22Rv1 (cell line): Measurements from ENCODE around the gene HCN3.

Experiments
- H3K27ac ChIP-seq: fragments of 450-650 bp; 2 replicates; pipeline ENCODE4 v1.5.1; 2017
- CTCF ChIP-seq: fragments of 450-650 bp; IDR thresholded peaks from 2 replicates; pipeline ENCODE4 v1.5.1; 2017; ENCODE audit warnings: mild to moderate bottlenecking
- ZFX ChIP-seq: fragments of 450-650 bp; IDR thresholded peaks from 2 replicates; pipeline ENCODE4 v1.6.1; 2017; ENCODE audit warnings: antibody characterized with exemption, borderline replicate concordance

Gene HCN3

GRCh38 chr1:155321639-155322503, 44.6 kb downstream of the HCN3 start:
- peak overlapping the region; percentile 99 for H3K27ac ChIP-seq

GRCh38 chr1:155322571-155322952, 45.3 kb downstream of the HCN3 start:
- TF ChIP-seq CTCF (no peak), ZFX (no peak)
- peak overlapping the region; percentile 99 for H3K27ac ChIP-seq

More at GRCh38 chr1:155321639-155322503, 44.6 kb downstream of the HCN3 start:
- no peak for TF ChIP-seq CTCF
- no peak for TF ChIP-seq ZFX

GRCh38 chr1:155322953-155323728, 45.9 kb downstream of the HCN3 start:
- TF ChIP-seq CTCF = peak; percentile 99
- TF ChIP-seq ZFX = no peak
- H3K27ac ChIP-seq = peak overlapping the region; percentile 99

GRCh38 chr1:155323729-155324036, 46.4 kb downstream of the HCN3 start:
- peak overlapping the region; percentile 99 for H3K27ac ChIP-seq
- TF ChIP-seq ZFX (no peak), CTCF (no peak)

GRCh38 chr1:155324037-155324716, 46.9 kb downstream of the HCN3 start:
- TF ChIP-seq CTCF = no peak
- TF ChIP-seq ZFX = no peak
- H3K27ac ChIP-seq = peak overlapping the region; percentile 99

- no peak for TF ChIP-seq ZFX
- peak; percentile 33 for TF ChIP-seq CTCF
- H3K27ac ChIP-seq = peak overlapping the region; percentile 99
Measured at GRCh38 chr1:155324717-155325602, 47.7 kb downstream of the HCN3 start.
